Measurements from ENCODE around the gene NRP2. TPM values are rescaled to one million over a fixed set of nuclear protein-coding genes. Genes with fewer than 3 reads are reported as not detected.

The NRP2 gene
- total RNA-seq, 4 donors from 2014 or later = 195 to 440 (median 314) TPM

DNA sequence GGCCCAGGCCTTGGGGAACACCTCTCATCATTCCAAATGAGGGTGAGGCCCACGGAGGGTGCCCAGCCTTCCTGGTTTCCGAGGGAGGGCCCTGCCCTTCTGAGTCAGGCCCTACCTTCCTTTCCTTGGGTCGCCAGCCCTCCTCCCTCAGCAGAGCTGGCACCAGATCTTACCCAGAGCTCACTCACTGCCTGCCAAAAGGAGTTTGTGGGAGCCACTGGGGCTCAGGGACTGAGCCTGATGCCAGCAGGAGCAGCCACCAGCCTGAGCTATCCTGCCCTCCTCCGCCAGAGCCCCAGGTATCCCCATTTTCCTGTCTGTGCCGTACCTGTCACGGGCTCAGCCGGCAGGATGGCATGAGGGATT is 64.1 kb downstream of the NRP2 start:
- TF ChIP-seq POLR2AphosphoS5 (IDR thresholded peaks at IDR 0.05) = peak; percentile 3 to 62
- TF ChIP-seq, protein P1, sequence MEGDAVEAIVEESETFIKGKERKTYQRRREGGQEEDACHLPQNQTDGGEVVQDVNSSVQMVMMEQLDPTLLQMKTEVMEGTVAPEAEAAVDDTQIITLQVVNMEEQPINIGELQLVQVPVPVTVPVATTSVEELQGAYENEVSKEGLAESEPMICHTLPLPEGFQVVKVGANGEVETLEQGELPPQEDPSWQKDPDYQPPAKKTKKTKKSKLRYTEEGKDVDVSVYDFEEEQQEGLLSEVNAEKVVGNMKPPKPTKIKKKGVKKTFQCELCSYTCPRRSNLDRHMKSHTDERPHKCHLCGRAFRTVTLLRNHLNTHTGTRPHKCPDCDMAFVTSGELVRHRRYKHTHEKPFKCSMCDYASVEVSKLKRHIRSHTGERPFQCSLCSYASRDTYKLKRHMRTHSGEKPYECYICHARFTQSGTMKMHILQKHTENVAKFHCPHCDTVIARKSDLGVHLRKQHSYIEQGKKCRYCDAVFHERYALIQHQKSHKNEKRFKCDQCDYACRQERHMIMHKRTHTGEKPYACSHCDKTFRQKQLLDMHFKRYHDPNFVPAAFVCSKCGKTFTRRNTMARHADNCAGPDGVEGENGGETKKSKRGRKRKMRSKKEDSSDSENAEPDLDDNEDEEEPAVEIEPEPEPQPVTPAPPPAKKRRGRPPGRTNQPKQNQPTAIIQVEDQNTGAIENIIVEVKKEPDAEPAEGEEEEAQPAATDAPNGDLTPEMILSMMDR (IDR thresholded peaks at IDR 0.05) = no peak
- Histone ChIP-seq H3K9me3 (no peaks in the 10 kb centered on the region), H3K27me3 (no peaks in the 10 kb centered on the region), H3K27ac (replicated peaks in 1 of 4) (peak overlapping the region; percentile 80 to 98 (median 90)), H3K4me1 (peaks cover 0 to 100% (median 95%) of the 10 kb centered on the region in 4 donors), H3K36me3 (peaks cover 3 to 90% (median 67%) of the 10 kb centered on the region in 4 donors), H3K4me3 (no peak overlapping the region)
- no peak for DNase-seq (ENCODE audit: extremely low spot score)
- intact Hi-C loops (cut with DNase I) = no loop called here
- WGBS = 65% methylated on average over 7 of the region's 7 CpGs

DNA sequence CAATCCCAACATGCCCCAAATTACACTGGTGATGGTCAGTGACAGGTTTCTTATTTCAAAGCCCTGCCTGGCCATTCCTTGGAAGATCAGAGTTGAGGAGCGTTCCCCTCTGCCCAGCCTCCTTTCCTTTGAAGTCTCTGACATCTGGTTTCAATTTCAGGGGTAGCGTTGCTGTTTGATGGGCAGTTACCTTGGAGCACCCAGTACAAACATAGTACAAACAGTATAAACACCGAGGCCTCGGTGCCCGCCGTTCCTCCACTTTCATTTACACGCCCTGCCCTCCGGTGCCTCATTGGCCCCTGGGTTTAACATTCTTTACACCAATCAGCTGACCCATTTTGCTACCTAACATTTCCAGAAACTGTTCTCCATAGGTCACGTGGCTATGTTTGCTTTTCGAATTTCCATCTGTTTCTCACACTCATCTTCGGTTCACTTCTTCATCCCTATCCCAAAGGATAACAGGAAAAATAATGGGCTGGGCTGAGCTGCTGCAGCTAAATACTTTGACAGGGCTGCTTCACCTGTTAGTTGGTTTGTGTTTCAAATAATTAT is 65.6 kb downstream of the NRP2 start:
- Histone ChIP-seq H3K4me3 (no peak overlapping the region), H3K27ac (replicated peaks in 1 of 4) (peak overlapping the region; percentile 80 to 98 (median 90)), H3K4me1 (peaks cover 0 to 100% (median 98%) of the 10 kb centered on the region in 4 donors), H3K27me3 (no peaks in the 10 kb centered on the region), H3K9me3 (no peaks in the 10 kb centered on the region), H3K36me3 (peaks cover 3 to 90% (median 61%) of the 10 kb centered on the region in 4 donors)
- intact Hi-C loops (cut with DNase I) = no loop called here
- 48% methylated on average over 11 of the region's 11 CpGs for WGBS
- TF ChIP-seq EP300 (IDR thresholded peaks at IDR 0.05) = peak; percentile 40
- TF ChIP-seq POLR2AphosphoS5 (IDR thresholded peaks at IDR 0.05) = peak; percentile 45 to 70
- TF ChIP-seq, protein P1 (IDR thresholded peaks at IDR 0.05) = no peak
- no peak for DNase-seq (ENCODE audit: extremely low spot score)

DNA sequence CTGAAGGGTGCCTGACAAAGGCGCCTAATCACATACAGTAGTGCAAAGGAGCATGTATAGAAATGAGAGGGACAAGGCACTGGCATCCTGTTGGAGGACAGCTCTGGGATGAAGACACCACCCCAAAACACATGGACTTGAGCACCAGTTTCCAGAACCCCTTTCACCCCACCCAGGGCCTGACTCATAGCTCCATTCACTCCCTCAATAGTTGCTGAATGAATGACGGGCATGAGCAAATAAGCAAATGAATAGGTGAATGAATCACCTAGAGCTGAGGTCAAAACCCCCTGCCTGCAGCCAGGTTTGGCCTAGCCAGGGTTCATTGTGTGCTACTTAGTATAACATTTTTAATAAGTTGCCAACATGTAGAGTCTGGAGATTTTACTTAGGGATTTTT is 66.3 kb downstream of the NRP2 start:
- intact Hi-C loops (cut with DNase I) = no loop called here
- peaks cover 3 to 90% (median 59%) of the 10 kb centered on the region in 4 donors for H3K36me3 ChIP-seq
- peak overlapping the region; percentile 80 to 98 (median 90) for H3K27ac ChIP-seq (replicated peaks in 1 of 4)
- WGBS = 81% methylated on average over 2 of the region's 2 CpGs
- H3K9me3 ChIP-seq = no peaks in the 10 kb centered on the region
- DNase-seq (ENCODE audit: extremely low spot score) = no peak
- no peak overlapping the region for H3K4me3 ChIP-seq
- TF ChIP-seq POLR2AphosphoS5 (IDR thresholded peaks at IDR 0.05) = peak in 1 of 2 donors; percentile 38
- TF ChIP-seq EP300 (IDR thresholded peaks at IDR 0.05) = no peak
- TF ChIP-seq, protein P1 (IDR thresholded peaks at IDR 0.05) = no peak
- H3K4me1 ChIP-seq = peaks cover 0 to 100% (median 98%) of the 10 kb centered on the region in 4 donors
- H3K27me3 ChIP-seq = no peaks in the 10 kb centered on the region

DNA sequence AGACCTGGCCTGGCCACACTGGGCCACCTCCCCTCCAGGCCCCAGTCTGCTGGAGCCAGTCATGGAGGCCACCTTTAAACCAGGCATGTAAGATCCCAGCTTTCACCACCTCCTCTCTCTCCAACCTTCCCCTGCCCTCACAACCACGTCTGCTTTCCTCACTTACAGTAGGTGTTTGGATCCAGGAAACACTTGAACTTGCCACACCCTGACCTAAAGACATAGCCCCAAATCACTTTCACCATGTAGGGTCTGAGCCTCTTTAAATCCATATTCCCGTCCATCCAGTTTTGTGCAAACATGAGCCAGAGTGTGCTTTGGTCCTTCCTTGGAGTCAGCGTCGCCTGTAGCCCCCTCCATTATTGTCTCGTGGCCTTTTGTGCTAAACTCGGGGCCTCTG is 66.8 kb downstream of the NRP2 start:
- Histone ChIP-seq H3K27me3 (no peaks in the 10 kb centered on the region), H3K36me3 (peaks cover 3 to 90% (median 57%) of the 10 kb centered on the region in 4 donors), H3K4me1 (peaks cover 3 to 100% (median 98%) of the 10 kb centered on the region in 4 donors), H3K9me3 (no peaks in the 10 kb centered on the region), H3K4me3 (no peak overlapping the region), H3K27ac (replicated peaks in 1 of 4) (peak overlapping the region; percentile 80 to 98 (median 90))
- intact Hi-C loops (cut with DNase I) = no loop called here
- no peak for TF ChIP-seq POLR2A (IDR thresholded peaks at IDR 0.05; ENCODE audit: low read depth)
- TF ChIP-seq, protein P1 (IDR thresholded peaks at IDR 0.05) = no peak
- TF ChIP-seq POLR2AphosphoS5 (IDR thresholded peaks at IDR 0.05) = no peak
- no peak for TF ChIP-seq EP300 (IDR thresholded peaks at IDR 0.05)
- no peak for DNase-seq (ENCODE audit: extremely low spot score)
- 83% methylated on average over 6 of the region's 6 CpGs for WGBS

DNA sequence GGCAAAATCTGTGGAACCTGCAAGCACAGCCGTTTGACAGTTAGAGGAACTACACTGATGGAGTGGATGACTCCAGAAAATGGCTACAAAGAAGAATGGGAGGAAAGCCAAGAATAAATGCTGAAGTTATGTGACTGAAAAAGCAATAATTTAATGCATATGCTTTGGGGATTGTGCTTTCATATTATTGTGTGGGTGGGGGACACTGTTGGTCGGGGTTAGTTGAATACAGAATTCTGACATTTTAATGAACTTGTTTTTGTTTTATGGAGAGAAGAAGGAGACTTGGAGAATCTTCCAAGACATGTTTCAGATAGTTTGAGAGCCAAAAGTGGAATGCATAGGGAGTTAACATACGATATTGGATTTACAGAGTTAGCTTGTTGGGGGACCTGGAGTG is 68.5 kb downstream of the NRP2 start:
- 44% methylated on average over 3 of the region's 3 CpGs for WGBS
- peak overlapping the region; percentile 80 to 98 (median 90) for H3K27ac ChIP-seq (replicated peaks in 1 of 4)
- peaks cover 0 to 83% (median 46%) of the 10 kb centered on the region in 4 donors for H3K36me3 ChIP-seq
- peaks cover 17 to 100% (median 98%) of the 10 kb centered on the region in 4 donors for H3K4me1 ChIP-seq
- TF ChIP-seq EP300 (IDR thresholded peaks at IDR 0.05) = no peak
- TF ChIP-seq, protein P1 (IDR thresholded peaks at IDR 0.05) = no peak
- TF ChIP-seq POLR2AphosphoS5 (IDR thresholded peaks at IDR 0.05) = no peak
- no peak for TF ChIP-seq POLR2A (IDR thresholded peaks at IDR 0.05; ENCODE audit: low read depth)
- H3K4me3 ChIP-seq = no peak overlapping the region
- no peaks in the 10 kb centered on the region for H3K27me3 ChIP-seq
- H3K9me3 ChIP-seq = no peaks in the 10 kb centered on the region
- DNase-seq (ENCODE audit: extremely low spot score) = no peak
- intact Hi-C loops (cut with DNase I) = no loop called here

All from esophagus muscularis mucosa (tissue), 4 donors.